DND-41 (cell line): ENCODE measurements around the gene SLC35C1.
"Not testable (repeated sequence)": the region's sequence is repeated elsewhere in the genome, so short reads cannot be mapped to it uniquely, and the experiment has no call there.

Experiments used
- ATAC-seq: fragments of 200-7000 bp; cut with Tn5 transposase; 3 replicates; pipeline ENCODE4 v1.9.1; 2021; ENCODE audit warnings: low read depth; ENCODE audit not compliant: insufficient read depth
- DNase-seq: peaks from one replicate; pipeline ENCODE4 v3.0.0-alpha.2; 2020
- H2AFZ ChIP-seq: 2 replicates; pipeline ENCODE4 v1.6.0; 2012; ENCODE audit warnings: low read depth, low read length
- H3K27ac ChIP-seq: 2 replicates; pipeline ENCODE4 v1.5.1; 2012; ENCODE audit warnings: low read length, inconsistent platforms
- H3K27me3 ChIP-seq: fragments of 200-600 bp; sonication (generic); 2 replicates; pipeline ENCODE4 v1.6.0; 2012; ENCODE audit warnings: low read length, mild to moderate bottlenecking, inconsistent platforms; ENCODE audit not compliant: insufficient read depth, poor library complexity
- H3K36me3 ChIP-seq: 2 replicates; pipeline ENCODE4 v1.5.1; 2012; ENCODE audit warnings: low read length, inconsistent platforms; ENCODE audit not compliant: insufficient read depth
- H3K4me1 ChIP-seq: 2 replicates; pipeline ENCODE4 v1.5.1; 2012; ENCODE audit warnings: mild to moderate bottlenecking, low read length; ENCODE audit not compliant: insufficient read depth
- H3K4me2 ChIP-seq: 2 replicates; pipeline ENCODE4 v1.6.0; 2012; ENCODE audit warnings: mild to moderate bottlenecking, moderate library complexity, low read length, inconsistent platforms; ENCODE audit not compliant: insufficient read depth
- H3K4me3 ChIP-seq, 2 experiments: fragments of 200-600 bp in 1 of 2; shearing (Covaris generic) in 1 of 2; 2 replicates each; pipeline ENCODE4 v1.5.1; 2012 to 2016; ENCODE audit warnings: inconsistent platforms in 2 of 2, low read length in 2 of 2, mild to moderate bottlenecking in 2 of 2, low read depth in 1 of 2, moderate library complexity in 1 of 2
- H3K79me2 ChIP-seq: 2 replicates; pipeline ENCODE4 v1.6.0; 2012; ENCODE audit warnings: low read length, inconsistent platforms; ENCODE audit not compliant: insufficient read depth
- H3K9ac ChIP-seq: 2 replicates; pipeline ENCODE4 v1.6.0; 2012; ENCODE audit warnings: low read depth, mild to moderate bottlenecking, inconsistent platforms, low read length, moderate library complexity
- H3K9me3 ChIP-seq: 2 replicates; pipeline ENCODE4 v1.5.1; 2012; ENCODE audit warnings: low read length, moderate library complexity, mild to moderate bottlenecking, inconsistent platforms; ENCODE audit not compliant: insufficient read depth, severe bottlenecking
- H4K20me1 ChIP-seq: 2 replicates; pipeline ENCODE4 v1.6.0; 2012; ENCODE audit warnings: low read length; ENCODE audit not compliant: insufficient read depth
- CTCF ChIP-seq: IDR thresholded peaks from 2 replicates; pipeline ENCODE4 v1.5.1; 2012; ENCODE audit warnings: borderline replicate concordance, low read length, moderate library complexity, mild to moderate bottlenecking; ENCODE audit not compliant: poor library complexity, severe bottlenecking; ENCODE audit errors: extremely low read depth
- EZH2 ChIP-seq: IDR thresholded peaks from 3 replicates; pipeline ENCODE4 v1.6.1; 2012; ENCODE audit warnings: borderline replicate concordance, low read depth, mild to moderate bottlenecking, moderate library complexity, low read length, inconsistent platforms; ENCODE audit not compliant: severe bottlenecking

SLC35C1 gene

GRCh38 chr11:45834298-45834756, 29.4 kb downstream of the SLC35C1 start:
- Histone ChIP-seq H3K27me3 (no peaks in the 10 kb centered on the region), H3K36me3 (no peaks in the 10 kb centered on the region), H3K9me3 (no peaks in the 10 kb centered on the region), H3K4me2 (peak overlapping the region; percentile 78), H3K9ac (peak overlapping the region; percentile 59), H3K27ac (peak overlapping the region; percentile 97), H2AFZ (peak overlapping the region; percentile 95), H3K4me1 (peaks cover 34% of the 10 kb centered on the region), H3K4me3 (peak overlapping the region; percentile 15 to 63; a peak in 3 of 4 replicates), H3K79me2 (peaks cover 2% of the 10 kb centered on the region), H4K20me1 (no peaks in the 10 kb centered on the region)
- peak; percentile 30 for TF ChIP-seq CTCF
- no peak for TF ChIP-seq EZH2
- ATAC-seq = peak; percentile 95
- DNase-seq = peak; percentile 90

GRCh38 chr11:45839204-45839603, 34.3 kb downstream of the SLC35C1 start:
- TF ChIP-seq EZH2 (no peak), CTCF (no peak)
- H3K9me3 ChIP-seq = no peaks in the 10 kb centered on the region
- H3K27me3 ChIP-seq = no peaks in the 10 kb centered on the region
- ATAC-seq (no peak), DNase-seq (no peak)
- H3K27ac ChIP-seq = no peak overlapping the region
- H3K4me2 ChIP-seq = no peak overlapping the region
- no peaks in the 10 kb centered on the region for H4K20me1 ChIP-seq
- no peaks in the 10 kb centered on the region for H3K36me3 ChIP-seq
- H3K4me1 ChIP-seq = peaks cover 27% of the 10 kb centered on the region
- no peak overlapping the region for H2AFZ ChIP-seq
- no peaks in the 10 kb centered on the region for H3K79me2 ChIP-seq
- H3K9ac ChIP-seq = no peak overlapping the region
- H3K4me3 ChIP-seq = no peak overlapping the region

GRCh38 chr11:45840251-45840650, 35.3 kb downstream of the SLC35C1 start:
- H3K27me3 ChIP-seq, H3K79me2 ChIP-seq, H3K9ac ChIP-seq, H2AFZ ChIP-seq, H3K9me3 ChIP-seq, ATAC-seq, H3K4me2 ChIP-seq, H3K4me3 ChIP-seq, DNase-seq, H4K20me1 ChIP-seq, H3K36me3 ChIP-seq, H3K27ac ChIP-seq: not testable (repeated sequence)
- H3K4me1 ChIP-seq = peaks cover 17% of the 10 kb centered on the region

- DNase-seq (peak; percentile 90), ATAC-seq (peak; percentile 66)
- Histone ChIP-seq H3K4me1 (peaks cover 25% of the 10 kb centered on the region), H3K27ac (peak overlapping the region; percentile 17; the same call in 1 of the 2 replicates), H4K20me1 (peaks cover 7% of the 10 kb centered on the region), H3K9me3 (no peaks in the 10 kb centered on the region), H3K4me2 (peak overlapping the region; percentile 67), H3K79me2 (peaks cover 10% of the 10 kb centered on the region), H3K9ac (peak overlapping the region; percentile 30), H2AFZ (peak overlapping the region; percentile 85), H3K27me3 (no peaks in the 10 kb centered on the region), H3K4me3 (peak overlapping the region in 1 of 2 experiments; percentile 49; a peak in 2 of 4 replicates), H3K36me3 (no peaks in the 10 kb centered on the region)
- TF ChIP-seq EZH2 (no peak), CTCF (peak; percentile 98)
Measured at GRCh38 chr11:45843158-45843924, 38.4 kb downstream of the SLC35C1 start.
